Liver (tissue), 9 donors: ENCODE measurements around the gene EEFSEC. TPM values are rescaled to one million over a fixed set of nuclear protein-coding genes. Genes with fewer than 3 reads are reported as not detected.

ENCODE experiments used
- DNase-seq: peaks from one replicate; pipeline ENCODE4 v3.0.0-alpha.2; 2017; ENCODE audit warnings: low spot score
- H3K27ac ChIP-seq, 2 donors: one replicate each; pipeline ENCODE4 v1.7.0; 2013; ENCODE audit warnings: inconsistent platforms in 2 of 2, low read length in 2 of 2, control low read depth in 1 of 2, low read depth in 1 of 2, mild to moderate bottlenecking in 1 of 2
- H3K27me3 ChIP-seq, 4 donors: one replicate each; pipeline versions ENCODE4 v1.6.1 to v1.7.0; 2013; ENCODE audit warnings: low read length in 3 of 4, inconsistent platforms in 1 of 4, mild to moderate bottlenecking in 1 of 4, moderate library complexity in 1 of 4; ENCODE audit not compliant: control insufficient read depth in 4 of 4, insufficient read depth in 4 of 4
- H3K36me3 ChIP-seq, 4 donors: one replicate each; pipeline versions ENCODE4 v1.6.1 to v1.7.0; 2013; ENCODE audit warnings: low read length in 3 of 4, mild to moderate bottlenecking in 3 of 4, low read depth in 1 of 4, moderate library complexity in 1 of 4; ENCODE audit not compliant: control insufficient read depth in 4 of 4, insufficient read depth in 3 of 4
- H3K4me1 ChIP-seq, 4 donors: one replicate each; pipeline versions ENCODE4 v1.6.1 to v1.7.0; 2013; ENCODE audit warnings: low read length in 3 of 4, mild to moderate bottlenecking in 3 of 4, moderate library complexity in 1 of 4; ENCODE audit not compliant: control insufficient read depth in 4 of 4, insufficient read depth in 4 of 4
- H3K4me3 ChIP-seq, 3 donors: one replicate each; pipeline versions ENCODE4 v1.6.1 to v1.7.0; 2013; ENCODE audit warnings: low read length in 3 of 3, control low read depth in 1 of 3, low read depth in 1 of 3, mild to moderate bottlenecking in 1 of 3
- H3K9ac ChIP-seq, 2 donors: one replicate each; pipeline ENCODE4 v1.7.0; 2013; ENCODE audit warnings: low read length in 2 of 2, mild to moderate bottlenecking in 2 of 2, moderate library complexity in 2 of 2, control low read depth in 1 of 2, low read depth in 1 of 2
- H3K9me3 ChIP-seq, 4 donors: one replicate each; pipeline versions ENCODE4 v1.6.1 to v1.7.0; 2013; ENCODE audit warnings: low read length in 3 of 4; ENCODE audit not compliant: control insufficient read depth in 4 of 4
- ATF3 ChIP-seq: IDR thresholded peaks from 2 replicates; pipeline ENCODE4 v1.6.1; 2016; ENCODE audit warnings: antibody characterized with exemption
- CTCF ChIP-seq: fragments of 150-350 bp; IDR thresholded peaks from 2 replicates; pipeline ENCODE4 v1.5.1; 2017; ENCODE audit warnings: improper control_type of control experiment, low read depth, low read length; ENCODE audit not compliant: missing input control
- EGR1 ChIP-seq, 2 donors: IDR thresholded peaks; 2 replicates each; pipeline ENCODE4 v1.6.1; 2016 to 2018; ENCODE audit warnings: antibody characterized with exemption in 2 of 2, low read depth in 2 of 2
- FOXA2 ChIP-seq: IDR thresholded peaks from 2 replicates; pipeline ENCODE4 v1.6.1; 2016; ENCODE audit warnings: antibody characterized with exemption
- GABPA ChIP-seq, 2 donors: IDR thresholded peaks in 1 of 2; conservative IDR thresholded peaks in 1 of 2; 2 replicates each; pipeline ENCODE4 v1.6.1; 2016; ENCODE audit warnings: antibody characterized with exemption in 2 of 2, mild to moderate bottlenecking in 1 of 2, moderate library complexity in 1 of 2
- HNF4A ChIP-seq, 2 donors: conservative IDR thresholded peaks; 2 replicates each; pipeline ENCODE4 v1.6.1; 2016; ENCODE audit warnings: antibody characterized with exemption in 2 of 2, mild to moderate bottlenecking in 2 of 2
- HNF4G ChIP-seq: IDR thresholded peaks from 2 replicates; pipeline ENCODE4 v1.6.1; 2016; ENCODE audit warnings: antibody characterized with exemption
- NR2F2 ChIP-seq: IDR thresholded peaks from 2 replicates; pipeline ENCODE4 v1.6.1; 2016; ENCODE audit warnings: antibody characterized with exemption
- RXRA ChIP-seq, 2 donors: IDR thresholded peaks; 2 replicates each; pipeline ENCODE4 v1.6.1; 2017 to 2018; ENCODE audit warnings: antibody characterized with exemption in 2 of 2, mild to moderate bottlenecking in 1 of 2
- SP1 ChIP-seq: IDR thresholded peaks from 2 replicates; pipeline ENCODE4 v1.6.1; 2018; ENCODE audit warnings: antibody characterized with exemption, mild to moderate bottlenecking
- YY1 ChIP-seq: IDR thresholded peaks from 2 replicates; pipeline ENCODE4 v1.6.1; 2016; ENCODE audit warnings: antibody characterized with exemption, mild to moderate bottlenecking
- ZBTB33 ChIP-seq: IDR thresholded peaks from 2 replicates; pipeline ENCODE4 v1.6.1; 2016; ENCODE audit warnings: antibody characterized with exemption
- WGBS: extraction: QIAGEN DNeasy Blood & Tissue Kit; methylation state at CpG from one replicate; pipeline ENCODE4 v1.1.7; 2013; 5-methylcytosine and 5-hydroxymethylcytosine counted together
- polyA plus RNA-seq, 2 donors: library from polyadenylated mRNA; stranded (reverse) in 1 of 2; unstranded in 1 of 2; fragments of 200-250 nt in 1 of 2; fragments of >200 nt in 1 of 2; fragmentation: Nextera tagmentation in 1 of 2; extraction: Ambion mirVana in 1 of 2; gene quantifications; one replicate each; pipeline versions ENCODE4 v1.2.1 to v1.2.3, GENCODE V29; 2013 to 2015
- total RNA-seq, 2 donors: library from RNA; depleted of rRNA; stranded (reverse); fragments of >200 nt; gene quantifications; one replicate each; pipeline ENCODE4 v1.2.3, GENCODE V29; 2014
- donor health status: healthy.
- donor health status: healthy.
- donor health status: healthy.
- donor health status: healthy.
- donor health status: healthy.

EEFSEC gene
- total and polyA plus RNA-seq, 4 donors: 8.4 to 13.1 (median 10.7) TPM

- 94% methylated on average over 6 of the region's 6 CpGs for WGBS
These were observed 281.8 kb downstream of the EEFSEC start for GRCh38 chr3:128435058-128435457.

GRCh38 chr3:128435561-128435960 lies 282.3 kb downstream of the EEFSEC start:
- Histone ChIP-seq H3K4me3 (no peak overlapping the region), H3K36me3 (no peaks in the 10 kb centered on the region), H3K9ac (no peak overlapping the region), H3K27ac (no peak overlapping the region), H3K9me3 (no peaks in the 10 kb centered on the region), H3K4me1 (peaks cover 0 to 13% (median 2%) of the 10 kb centered on the region in 4 donors), H3K27me3 (peaks cover 0 to 11% (median 3%) of the 10 kb centered on the region in 4 donors)
- TF ChIP-seq EGR1 (IDR thresholded peaks at IDR 0.05; ENCODE audit: low read depth in 2 of 2): no peak
- no peak for TF ChIP-seq CTCF
- TF ChIP-seq NR2F2: no peak
- TF ChIP-seq ATF3: no peak
- DNase-seq: no peak
- WGBS: 94% methylated on average over 5 of the region's 5 CpGs

More at GRCh38 chr3:128435058-128435457, 281.8 kb downstream of the EEFSEC start:
- H3K27me3 ChIP-seq: peaks cover 0 to 11% (median 3%) of the 10 kb centered on the region in 4 donors
- H3K4me3 ChIP-seq: no peak overlapping the region
- DNase-seq: no peak
- H3K36me3 ChIP-seq: no peaks in the 10 kb centered on the region
- H3K4me1 ChIP-seq: peaks cover 0 to 13% (median 2%) of the 10 kb centered on the region in 4 donors
- no peak overlapping the region for H3K27ac ChIP-seq
- TF ChIP-seq ATF3: no peak
- no peak for TF ChIP-seq GABPA (IDR thresholded peaks at IDR 0.05 in 1 of 2, conservative IDR thresholded peaks at IDR 0.05 in 1 of 2)
- no peak for TF ChIP-seq RXRA (IDR thresholded peaks at IDR 0.05)
- no peak for TF ChIP-seq HNF4G
- no peak for TF ChIP-seq NR2F2
- TF ChIP-seq YY1: no peak
- no peak for TF ChIP-seq CTCF
- TF ChIP-seq FOXA2: no peak
- TF ChIP-seq EGR1 (IDR thresholded peaks at IDR 0.05; ENCODE audit: low read depth in 2 of 2): no peak
- no peak for TF ChIP-seq HNF4A (conservative IDR thresholded peaks at IDR 0.05)
- no peaks in the 10 kb centered on the region for H3K9me3 ChIP-seq
- H3K9ac ChIP-seq: no peak overlapping the region

GRCh38 chr3:128436214-128436613 lies 282.9 kb downstream of the EEFSEC start:
- Histone ChIP-seq H3K4me3 (no peak overlapping the region), H3K9me3 (no peaks in the 10 kb centered on the region), H3K9ac (no peak overlapping the region), H3K4me1 (peaks cover 0 to 13% (median 2%) of the 10 kb centered on the region in 4 donors), H3K36me3 (no peaks in the 10 kb centered on the region), H3K27me3 (peaks cover 0 to 11% (median 3%) of the 10 kb centered on the region in 4 donors), H3K27ac (no peak overlapping the region)
- TF ChIP-seq ZBTB33: no peak
- no peak for TF ChIP-seq SP1
- TF ChIP-seq FOXA2: no peak
- no peak for DNase-seq
- WGBS: 59% methylated on average over 3 of the region's 3 CpGs
